ENCODE data around the gene MARK2.

DNA sequence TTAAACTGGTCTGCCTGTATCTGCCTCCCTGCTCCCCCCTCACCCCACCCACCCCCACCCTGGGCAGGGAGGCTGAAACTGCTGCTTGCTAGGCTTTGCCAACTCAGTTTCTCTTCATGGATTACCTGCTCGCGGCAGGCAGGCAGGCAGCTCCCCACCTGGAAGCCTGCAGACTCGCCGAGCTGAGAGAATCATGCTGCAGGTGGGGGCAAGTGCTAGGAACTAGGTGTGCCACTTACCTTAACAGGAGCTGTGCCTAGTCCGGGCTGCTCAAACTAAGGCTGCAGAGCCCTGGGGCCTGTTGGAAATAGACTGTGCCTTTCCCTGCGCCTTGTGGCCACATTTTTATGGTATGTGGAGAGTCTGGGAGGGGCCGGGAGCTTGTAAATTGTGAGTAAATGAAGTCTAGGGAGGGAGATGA is 30.3 kb downstream of the MARK2 start:
- TF ChIP-seq EP300 (IDR thresholded peaks at IDR 0.05): no peak
- TF ChIP-seq CTCF (IDR thresholded peaks at IDR 0.05): no peak
- no peak for TF ChIP-seq POLR2A (IDR thresholded peaks at IDR 0.05)
- no peak for TF ChIP-seq POLR2AphosphoS5 (IDR thresholded peaks at IDR 0.05)
